Ovary (tissue), 3 donors: ENCODE data around the gene NOCT.

Experiments
- EP300 ChIP-seq: sonication (generic); formaldehyde crosslinking; IDR thresholded peaks from one replicate; pipeline ENCODE4 v1.6.1; 2017; ENCODE audit warnings: antibody characterized with exemption
- TF ChIP-seq, protein P1 (sequence below), 3 donors: fragments of 450-650 bp in 2 of 3; fragments of 200-600 bp in 1 of 3; IDR thresholded peaks; one replicate each; pipeline versions ENCODE4 v1.5.1 to v1.8.0; 2016 to 2022; ENCODE audit warnings: antibody characterized with exemption in 3 of 3, mild to moderate bottlenecking in 1 of 3
- donor health status: DM: no; HTN: no; CAD: no.

DNA sequence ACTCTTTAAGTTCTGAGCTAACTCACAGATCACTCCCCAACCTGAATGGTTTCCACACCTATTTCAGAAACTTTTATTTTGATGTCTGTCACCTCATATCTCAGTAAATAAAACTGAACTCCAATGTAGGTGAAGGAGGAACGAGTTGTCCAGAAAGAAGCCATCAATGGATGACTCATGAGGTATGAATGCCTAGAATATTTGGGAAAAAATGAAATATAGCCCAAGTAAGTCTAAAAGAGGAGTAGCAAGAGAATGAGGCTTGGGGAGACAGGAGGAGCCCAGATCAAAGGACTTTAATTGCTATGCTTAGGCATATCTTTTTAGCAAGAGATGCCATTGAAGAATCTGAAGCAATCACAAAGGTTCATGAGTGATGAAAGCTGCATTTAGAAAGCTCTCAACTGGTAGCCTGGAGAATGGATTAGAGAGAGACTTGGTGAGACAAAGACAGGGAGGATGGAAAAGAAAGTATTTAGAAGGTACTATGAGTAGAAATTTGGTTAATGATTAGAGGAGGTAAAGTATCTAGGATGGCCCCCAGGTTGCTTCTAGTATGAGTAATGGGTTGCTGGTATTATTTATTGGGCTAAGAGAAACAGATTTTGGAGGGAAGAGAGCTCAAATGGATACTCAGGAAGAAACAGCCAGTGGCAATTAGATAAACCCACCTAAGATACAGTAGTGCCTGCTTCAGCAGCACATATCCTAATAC, 39.4 kb downstream of the NOCT start:
- TF ChIP-seq EP300 = no peak
- TF ChIP-seq, protein P1, sequence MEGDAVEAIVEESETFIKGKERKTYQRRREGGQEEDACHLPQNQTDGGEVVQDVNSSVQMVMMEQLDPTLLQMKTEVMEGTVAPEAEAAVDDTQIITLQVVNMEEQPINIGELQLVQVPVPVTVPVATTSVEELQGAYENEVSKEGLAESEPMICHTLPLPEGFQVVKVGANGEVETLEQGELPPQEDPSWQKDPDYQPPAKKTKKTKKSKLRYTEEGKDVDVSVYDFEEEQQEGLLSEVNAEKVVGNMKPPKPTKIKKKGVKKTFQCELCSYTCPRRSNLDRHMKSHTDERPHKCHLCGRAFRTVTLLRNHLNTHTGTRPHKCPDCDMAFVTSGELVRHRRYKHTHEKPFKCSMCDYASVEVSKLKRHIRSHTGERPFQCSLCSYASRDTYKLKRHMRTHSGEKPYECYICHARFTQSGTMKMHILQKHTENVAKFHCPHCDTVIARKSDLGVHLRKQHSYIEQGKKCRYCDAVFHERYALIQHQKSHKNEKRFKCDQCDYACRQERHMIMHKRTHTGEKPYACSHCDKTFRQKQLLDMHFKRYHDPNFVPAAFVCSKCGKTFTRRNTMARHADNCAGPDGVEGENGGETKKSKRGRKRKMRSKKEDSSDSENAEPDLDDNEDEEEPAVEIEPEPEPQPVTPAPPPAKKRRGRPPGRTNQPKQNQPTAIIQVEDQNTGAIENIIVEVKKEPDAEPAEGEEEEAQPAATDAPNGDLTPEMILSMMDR (IDR thresholded peaks at IDR 0.05) = no peak
